SK-N-MC (cell line): ENCODE data around the gene PARD3.

Experiments used
- EZH2 ChIP-seq: fragments of 200-600 bp; sonication (generic); IDR thresholded peaks from one replicate; pipeline ENCODE4 v1.6.1; 2017; ENCODE audit warnings: antibody characterized with exemption
- POLR2AphosphoS5 ChIP-seq: IDR thresholded peaks from 2 replicates; pipeline ENCODE4 v1.6.1; 2012; ENCODE audit warnings: mild to moderate bottlenecking, low read depth, low read length, borderline replicate concordance

DNA sequence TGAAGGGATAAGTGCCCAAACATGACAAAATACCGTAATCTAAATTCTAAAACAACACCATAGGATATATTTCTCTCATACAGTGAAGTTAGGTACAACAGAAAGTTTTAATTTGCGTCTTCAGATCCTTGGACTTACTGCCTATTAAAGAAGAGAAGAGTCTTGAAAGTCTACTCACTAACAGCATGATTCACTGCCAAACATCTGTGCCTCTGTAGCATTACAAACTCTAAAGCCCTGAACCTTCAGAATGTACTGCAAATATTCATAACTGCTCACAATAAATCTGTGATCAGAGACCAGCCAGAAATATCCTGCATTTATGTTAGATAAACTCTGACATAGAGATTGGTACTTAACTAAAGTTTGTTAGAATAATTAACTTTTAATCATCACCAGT lies 365.3 kb downstream of the PARD3 start:
- TF ChIP-seq EZH2 (no peak), POLR2AphosphoS5 (no peak)
